Measurements from ENCODE around the gene MCM7. TPM values are rescaled to one million over a fixed set of nuclear protein-coding genes. Genes with fewer than 3 reads are reported as not detected.

The MCM7 gene
- total RNA-seq, 1 donor from 2014 or later: 206 TPM

DNA sequence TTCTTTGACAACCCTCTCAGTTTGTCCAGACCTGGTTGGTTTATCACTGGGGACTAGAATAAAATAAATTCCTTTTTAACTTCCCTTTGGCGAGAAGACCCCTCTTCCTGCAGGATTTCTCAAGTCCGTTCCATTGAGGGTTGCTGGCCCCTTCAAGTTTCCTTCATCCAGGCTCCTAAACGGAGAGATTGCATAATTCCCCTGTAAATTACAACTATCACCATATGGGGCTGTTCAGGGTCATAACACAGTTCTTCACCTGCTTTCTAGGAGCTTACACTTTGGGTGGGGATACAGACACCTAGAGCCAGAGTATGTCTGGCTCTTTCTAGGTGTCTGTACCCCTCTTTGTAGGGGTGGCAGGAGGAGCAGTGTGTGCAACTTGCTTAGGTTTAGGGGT lies 15.7 kb downstream of the MCM7 start:
- no peak for TF ChIP-seq EZH2 (IDR thresholded peaks at IDR 0.05)
- TF ChIP-seq, protein P1, sequence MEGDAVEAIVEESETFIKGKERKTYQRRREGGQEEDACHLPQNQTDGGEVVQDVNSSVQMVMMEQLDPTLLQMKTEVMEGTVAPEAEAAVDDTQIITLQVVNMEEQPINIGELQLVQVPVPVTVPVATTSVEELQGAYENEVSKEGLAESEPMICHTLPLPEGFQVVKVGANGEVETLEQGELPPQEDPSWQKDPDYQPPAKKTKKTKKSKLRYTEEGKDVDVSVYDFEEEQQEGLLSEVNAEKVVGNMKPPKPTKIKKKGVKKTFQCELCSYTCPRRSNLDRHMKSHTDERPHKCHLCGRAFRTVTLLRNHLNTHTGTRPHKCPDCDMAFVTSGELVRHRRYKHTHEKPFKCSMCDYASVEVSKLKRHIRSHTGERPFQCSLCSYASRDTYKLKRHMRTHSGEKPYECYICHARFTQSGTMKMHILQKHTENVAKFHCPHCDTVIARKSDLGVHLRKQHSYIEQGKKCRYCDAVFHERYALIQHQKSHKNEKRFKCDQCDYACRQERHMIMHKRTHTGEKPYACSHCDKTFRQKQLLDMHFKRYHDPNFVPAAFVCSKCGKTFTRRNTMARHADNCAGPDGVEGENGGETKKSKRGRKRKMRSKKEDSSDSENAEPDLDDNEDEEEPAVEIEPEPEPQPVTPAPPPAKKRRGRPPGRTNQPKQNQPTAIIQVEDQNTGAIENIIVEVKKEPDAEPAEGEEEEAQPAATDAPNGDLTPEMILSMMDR (IDR thresholded peaks at IDR 0.05): no peak
- TF ChIP-seq EZH2phosphoT487 (IDR thresholded peaks at IDR 0.05): no peak
- peak overlapping the region; percentile 37 for H3K27ac Mint-ChIP-seq
- H3K4me1 Mint-ChIP-seq: peaks cover 26% of the 10 kb centered on the region
- peaks cover 5% of the 10 kb centered on the region for H3K9me3 Mint-ChIP-seq
- no peak overlapping the region for H3K4me3 Mint-ChIP-seq
- peaks cover 10% of the 10 kb centered on the region for H3K36me3 Mint-ChIP-seq
- Histone ChIP-seq H3K9ac (no peak overlapping the region), H3K9me3 (ENCODE audit: low read depth) (no peaks in the 10 kb centered on the region), H3K27me3 (no peaks in the 10 kb centered on the region), H3K79me2 (ENCODE audit: low read depth) (peaks cover 25% of the 10 kb centered on the region), H3K36me3 (no peaks in the 10 kb centered on the region), H3F3A (ENCODE audit: low read depth) (peaks cover 44% of the 10 kb centered on the region), H4K20me1 (ENCODE audit: low read depth) (peaks cover under 1% of the 10 kb centered on the region), H3K27ac (no peak overlapping the region), H3K4me2 (no peak overlapping the region), H3K4me1 (peaks cover 3% of the 10 kb centered on the region), H2AFZ (replicated peaks) (no peak overlapping the region), H3K4me3 (no peak overlapping the region)
- no peak for DNase-seq (ENCODE audit: low spot score)
- H3K27me3 Mint-ChIP-seq (ENCODE audit: insufficient read depth, low read depth): peaks cover 8% of the 10 kb centered on the region

DNA sequence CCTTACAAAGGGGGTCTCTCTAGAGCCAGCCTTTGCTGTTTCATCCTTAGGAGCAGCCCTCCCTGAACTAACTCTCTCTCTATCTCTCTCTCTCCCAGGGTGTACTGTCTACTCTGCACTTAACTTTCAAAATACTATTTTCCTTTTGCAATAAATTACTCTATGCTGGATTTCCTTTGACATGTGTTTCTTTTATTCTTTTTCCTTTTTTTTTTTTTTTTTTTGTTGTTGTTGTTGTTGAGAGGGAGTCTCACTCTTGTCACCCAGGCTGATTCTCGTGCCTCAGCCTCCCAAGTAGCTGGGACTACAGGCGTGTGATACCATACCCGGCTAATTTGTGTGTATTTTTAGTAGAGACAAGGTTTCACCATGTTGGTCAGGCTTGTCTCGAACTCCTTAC lies 18.2 kb downstream of the MCM7 start:
- Histone ChIP-seq H3F3A (ENCODE audit: low read depth) (peaks cover 22% of the 10 kb centered on the region), H3K36me3 (peaks cover 8% of the 10 kb centered on the region), H3K9me3 (ENCODE audit: low read depth) (no peaks in the 10 kb centered on the region), H3K9ac (no peak overlapping the region), H4K20me1 (ENCODE audit: low read depth) (peaks cover 9% of the 10 kb centered on the region), H3K4me2 (peak overlapping the region; percentile 73), H3K4me1 (peaks cover 8% of the 10 kb centered on the region), H3K79me2 (ENCODE audit: low read depth) (peaks cover 36% of the 10 kb centered on the region), H3K27ac (no peak overlapping the region), H3K4me3 (peak overlapping the region; percentile 39), H2AFZ (replicated peaks) (no peak overlapping the region), H3K27me3 (no peaks in the 10 kb centered on the region)
- peak overlapping the region; percentile 85 for H3K27ac Mint-ChIP-seq
- no peak for TF ChIP-seq EZH2 (IDR thresholded peaks at IDR 0.05)
- TF ChIP-seq, protein P1 (IDR thresholded peaks at IDR 0.05): no peak
- no peak for TF ChIP-seq EZH2phosphoT487 (IDR thresholded peaks at IDR 0.05)
- peak overlapping the region; percentile 97 for H3K4me3 Mint-ChIP-seq
- DNase-seq (ENCODE audit: low spot score): no peak
- peaks cover 13% of the 10 kb centered on the region for H3K27me3 Mint-ChIP-seq (ENCODE audit: insufficient read depth, low read depth)
- H3K4me1 Mint-ChIP-seq: peaks cover 17% of the 10 kb centered on the region
- H3K9me3 Mint-ChIP-seq: peaks cover 20% of the 10 kb centered on the region
- peaks cover 23% of the 10 kb centered on the region for H3K36me3 Mint-ChIP-seq

DNA sequence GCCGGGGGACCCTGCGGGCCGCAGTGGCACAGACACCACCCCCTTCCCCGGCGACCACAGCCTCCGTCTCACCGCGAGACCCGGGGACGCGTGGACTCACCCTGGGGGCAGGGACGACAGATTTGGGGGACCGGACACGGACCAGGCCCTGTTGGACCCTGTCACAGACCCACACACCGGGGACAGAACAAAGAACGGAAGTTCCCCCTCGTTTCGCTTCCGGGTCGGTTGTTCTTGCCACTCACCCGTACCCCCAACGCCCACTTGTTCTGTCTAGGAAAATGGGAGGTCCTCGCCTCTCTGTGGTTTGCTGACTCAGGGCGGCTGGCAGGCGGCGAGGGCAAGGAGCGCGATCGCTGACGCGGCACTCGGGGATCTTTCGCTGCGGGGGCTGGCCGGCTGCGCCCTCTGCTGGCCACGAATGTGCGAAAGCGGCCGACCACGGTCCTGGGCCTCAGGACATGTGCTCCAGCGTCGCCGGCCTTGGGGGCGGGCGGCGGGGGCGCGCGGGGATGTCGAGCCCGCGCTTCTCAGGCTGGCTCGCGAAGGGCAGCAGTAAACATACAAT lies 19.6 kb downstream of the MCM7 start, which contains the start of gene ZNF3:
Gene ZNF3, minus strand, starts transcription at position 189 of the 568 bp plus-strand sequence. CDS start 4,366 bp downstream, outside the sequence.
- Mint-ChIP-seq H3K27me3 (ENCODE audit: insufficient read depth, low read depth) (peaks cover 22% of the 10 kb centered on the region), H3K36me3 (peaks cover 32% of the 10 kb centered on the region), H3K4me1 (peaks cover 14% of the 10 kb centered on the region), H3K4me3 (peak within 1 kb of the TSS; percentile 97), H3K27ac (peak within 1 kb of the TSS; percentile 98), H3K9me3 (peaks cover 27% of the 10 kb centered on the region)
- Histone ChIP-seq H3K79me2 (ENCODE audit: low read depth) (peaks cover 50% of the 10 kb centered on the region), H3K27me3 (no peaks in the 10 kb centered on the region), H3K36me3 (peaks cover 21% of the 10 kb centered on the region), H3K27ac (peak within 1 kb of the TSS; percentile 91), H3K9ac (peak within 1 kb of the TSS; percentile 99), H3F3A (ENCODE audit: low read depth) (peaks cover 16% of the 10 kb centered on the region), H3K4me1 (peaks cover 8% of the 10 kb centered on the region), H3K4me2 (peak within 1 kb of the TSS; percentile 90), H3K4me3 (peak within 1 kb of the TSS; percentile 97), H4K20me1 (ENCODE audit: low read depth) (peaks cover 9% of the 10 kb centered on the region), H2AFZ (replicated peaks) (peak within 1 kb of the TSS; percentile 38), H3K9me3 (ENCODE audit: low read depth) (peaks cover 4% of the 10 kb centered on the region)
- DNase-seq (ENCODE audit: low spot score): peak; percentile 98
- TF ChIP-seq EZH2phosphoT487 (IDR thresholded peaks at IDR 0.05): no peak
- TF ChIP-seq, protein P1 (IDR thresholded peaks at IDR 0.05): peak; percentile 94

Measured in neural progenitor cell (in vitro differentiated cells).